ENCODE data around the gene CASR.

CASR gene

DNA sequence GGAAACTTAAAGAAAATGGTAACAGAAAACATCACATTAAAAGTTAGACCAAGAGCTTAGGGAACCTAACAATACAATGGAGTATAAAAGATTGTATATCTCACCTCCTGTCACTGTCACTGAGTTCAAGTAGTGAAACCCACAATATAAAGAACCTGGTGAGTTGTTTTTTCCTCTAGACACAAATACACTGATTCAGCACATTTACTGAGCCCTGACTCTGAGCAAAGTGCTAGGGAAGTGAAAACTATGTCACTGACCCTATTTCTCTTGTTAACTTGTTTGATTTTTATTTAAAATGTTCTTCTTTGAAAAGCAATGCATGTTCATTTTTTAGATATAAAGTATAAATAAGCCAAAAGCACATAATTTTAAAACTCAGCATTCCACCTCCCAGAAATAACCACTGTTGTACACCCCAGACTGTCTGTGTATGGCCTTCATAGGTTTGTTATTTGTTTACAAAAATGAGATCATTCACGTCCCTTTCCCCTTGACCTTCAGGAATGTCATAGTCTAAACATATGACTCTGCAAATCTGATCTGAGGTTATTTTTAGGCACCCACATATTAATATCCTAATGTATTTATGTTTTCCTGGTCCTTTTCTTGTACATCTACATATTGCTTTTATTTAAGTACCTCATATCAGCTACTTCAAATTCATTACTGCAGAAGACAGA lies 72.4 kb downstream of the CASR start:
- DNase-seq (ENCODE audit: low read depth in 2 of 2, low spot score in 1 of 2), result no peak

DNA sequence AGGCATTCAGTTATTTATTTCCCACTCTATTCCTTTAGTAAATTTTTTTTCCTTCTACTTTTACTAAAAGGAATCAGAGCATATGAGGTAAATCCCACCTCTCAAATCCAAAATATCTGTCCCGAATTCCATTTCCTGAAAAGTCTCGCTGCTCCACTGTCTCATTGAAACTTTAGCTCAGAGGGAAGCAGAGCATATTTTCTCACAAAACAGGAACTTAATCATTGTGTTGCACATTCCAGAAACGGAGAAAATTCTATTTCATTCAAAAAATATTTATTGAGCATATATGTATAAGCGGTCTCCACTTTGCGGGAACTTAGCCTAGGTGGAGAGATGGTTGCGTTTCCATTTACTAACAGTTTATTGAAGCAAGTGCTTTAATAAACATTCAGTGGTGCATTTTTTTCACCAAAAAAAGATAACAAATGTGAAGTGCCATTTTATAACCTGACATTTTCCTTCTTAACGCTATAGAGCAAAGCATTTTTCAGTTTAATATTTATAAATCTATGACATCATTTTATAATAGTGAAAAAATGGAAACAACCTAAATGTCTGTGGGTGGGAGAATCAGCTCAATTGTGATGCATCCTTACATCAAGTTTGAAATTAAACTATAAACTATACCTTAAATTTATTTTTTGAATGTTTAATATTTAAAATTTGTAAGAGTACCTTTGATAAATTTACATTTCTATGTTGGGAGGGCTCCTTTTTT lies 74.3 kb downstream of the CASR start:
- DNase-seq (ENCODE audit: low read depth in 2 of 2, low spot score in 1 of 2), result no peak

DNA sequence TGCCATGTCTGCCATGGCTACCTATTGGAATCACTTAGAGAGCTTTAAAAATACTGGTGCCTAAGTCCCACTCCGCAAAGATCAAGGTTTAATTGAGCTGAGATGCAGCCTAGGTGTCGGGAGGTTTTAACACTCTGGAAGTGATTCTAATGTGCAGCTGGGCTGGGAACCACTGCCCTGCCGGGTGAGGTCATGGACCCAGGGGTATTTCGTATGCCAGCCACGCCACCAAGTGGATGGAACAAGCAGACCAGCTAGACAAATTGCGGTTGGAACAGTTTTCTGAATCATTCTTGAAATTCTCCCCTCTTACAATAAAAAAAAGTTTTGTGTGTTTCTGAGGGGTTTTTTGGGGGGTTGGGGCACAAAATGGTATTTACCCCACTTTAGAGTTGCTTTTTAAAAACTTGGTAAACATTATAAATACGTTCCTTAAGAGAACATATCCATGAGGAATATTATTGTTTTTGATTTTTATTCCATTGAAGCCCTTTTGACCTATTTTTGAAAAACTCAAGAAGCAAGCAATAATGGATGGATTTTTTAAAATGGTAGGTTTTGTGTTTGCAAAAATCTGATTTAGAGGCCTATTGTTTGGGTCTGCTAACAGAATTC lies 75.4 kb downstream of the CASR start:
- DNase-seq (ENCODE audit: low read depth in 2 of 2, low spot score in 1 of 2), result peak in 1 of 2 donors; percentile 16

DNA sequence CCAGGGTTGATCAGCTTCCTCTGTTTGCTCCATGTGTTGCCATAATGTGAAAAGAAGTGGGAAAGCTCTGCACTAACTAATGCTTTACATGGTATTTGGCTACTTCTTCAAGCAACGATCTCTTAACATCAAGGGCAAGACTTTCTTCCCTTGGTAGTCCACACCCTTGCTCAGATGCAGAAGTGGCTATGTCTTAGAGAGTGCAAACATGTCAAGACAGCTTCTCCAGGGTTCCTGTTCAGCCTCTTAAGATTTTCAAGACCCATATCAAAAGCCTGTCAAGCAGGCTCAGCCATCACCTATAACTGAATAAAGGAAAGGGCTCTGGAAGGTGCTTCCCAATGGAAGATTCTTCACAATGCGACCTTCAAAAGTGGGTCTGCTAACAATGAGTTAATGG lies 76.7 kb downstream of the CASR start:
- no peak for DNase-seq (ENCODE audit: low read depth in 2 of 2, low spot score in 1 of 2)

DNA sequence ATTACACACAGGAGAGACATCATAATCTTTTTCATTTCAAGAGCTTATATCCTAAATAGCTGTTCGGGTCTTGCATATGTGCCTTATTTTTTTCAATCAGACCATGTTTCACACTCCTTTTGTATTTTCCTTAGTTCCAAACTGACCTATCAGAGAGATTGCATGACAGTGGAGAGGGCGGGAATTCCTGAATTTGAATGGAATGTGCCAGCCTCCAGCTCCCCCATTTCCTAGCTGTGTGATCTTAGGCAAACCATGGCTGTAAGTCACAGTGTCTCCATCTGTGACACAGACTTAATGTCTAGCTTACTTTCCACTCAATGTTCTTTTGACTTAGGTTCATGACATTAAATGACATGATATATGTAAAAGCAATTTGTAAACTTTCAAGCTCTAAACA lies 79.6 kb downstream of the CASR start:
- DNase-seq (ENCODE audit: low read depth in 2 of 2, low spot score in 1 of 2), result no peak

DNA sequence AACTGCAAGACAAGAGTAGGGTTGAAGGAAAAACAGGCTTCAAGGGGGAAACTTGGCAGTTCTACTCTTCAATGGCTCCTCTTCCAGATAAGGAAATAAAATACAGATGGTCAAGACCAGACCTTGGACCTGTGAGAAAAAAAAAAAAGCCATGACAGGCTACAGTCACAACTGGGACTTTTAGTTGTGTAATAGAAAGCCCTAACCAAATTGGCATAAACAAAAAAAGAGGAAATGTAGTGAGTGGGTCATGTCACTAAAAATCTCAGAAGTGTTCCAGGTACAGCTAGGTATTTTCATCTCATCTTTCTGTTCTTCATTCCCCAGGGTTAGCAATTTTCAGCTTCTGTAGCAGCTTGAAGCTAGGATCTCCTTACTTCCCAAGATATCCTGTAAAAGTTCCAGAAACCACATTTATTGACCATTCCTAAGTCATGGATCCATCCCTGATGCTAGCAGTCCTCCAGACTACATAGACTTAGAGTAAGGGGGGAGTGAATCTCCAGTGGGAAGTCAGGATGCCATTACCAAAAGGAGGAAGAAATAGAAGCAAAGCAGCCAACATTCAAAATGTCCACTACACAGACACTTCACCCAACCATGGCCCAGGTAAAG lies 80.6 kb downstream of the CASR start:
- no peak for DNase-seq (ENCODE audit: low read depth in 2 of 2, low spot score in 1 of 2)

DNA sequence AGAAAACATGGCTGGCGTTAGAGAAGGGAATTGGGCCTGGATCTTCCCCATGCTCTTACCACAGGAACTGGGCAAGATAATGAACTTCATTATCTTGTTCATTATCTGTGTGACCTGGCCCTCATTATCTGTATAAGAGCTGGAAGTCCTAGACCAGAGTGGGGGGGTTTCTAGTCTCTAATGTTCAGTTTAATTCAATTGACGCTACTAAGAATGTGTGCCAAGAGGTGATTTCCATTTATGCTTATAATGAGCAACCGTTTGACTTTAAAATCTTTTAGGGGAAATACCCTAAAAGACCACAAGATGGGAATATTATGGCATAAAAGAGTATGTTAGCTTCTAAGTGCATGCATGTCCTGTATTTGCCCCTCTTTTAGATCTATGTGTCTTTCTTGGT lies 82.5 kb downstream of the CASR start:
- DNase-seq (ENCODE audit: low read depth in 2 of 2, low spot score in 1 of 2), result no peak

DNA sequence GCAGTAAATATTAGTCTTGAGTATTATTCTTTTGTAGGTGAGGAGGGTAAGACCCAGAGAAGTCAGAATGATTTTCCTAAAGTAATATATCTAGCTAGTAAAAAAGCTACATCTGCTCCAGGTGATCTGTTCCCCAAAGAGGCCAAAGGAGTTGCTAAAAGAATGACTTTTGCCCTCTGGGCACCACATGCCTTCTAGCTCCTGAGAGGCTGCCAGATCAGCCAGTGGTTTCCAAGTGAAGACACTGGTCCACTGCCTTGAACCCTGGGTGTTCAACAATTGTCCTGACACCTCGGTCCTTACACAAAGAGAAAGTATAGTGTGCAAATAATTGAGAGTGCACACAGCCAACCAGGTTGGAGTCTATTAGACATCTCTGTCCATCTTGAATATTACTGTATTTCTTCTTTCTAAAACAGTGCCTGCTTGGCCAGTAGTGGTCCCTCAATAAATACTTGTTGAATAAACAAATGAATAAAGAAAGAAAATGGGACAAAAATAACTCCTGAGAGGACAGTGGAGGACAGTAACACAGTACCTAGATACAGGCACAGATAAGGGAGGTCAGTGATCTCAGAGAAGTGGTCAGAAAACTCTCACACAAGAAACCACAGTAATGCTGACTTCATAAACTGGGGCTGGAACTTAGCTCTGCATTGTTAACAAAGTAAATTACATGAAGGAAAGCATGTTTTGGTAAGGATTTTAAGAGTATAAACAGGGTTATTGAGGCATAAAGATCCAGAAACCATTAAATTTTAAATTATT lies 85.0 kb downstream of the CASR start:
- DNase-seq (ENCODE audit: low read depth in 2 of 2, low spot score in 1 of 2), result no peak

DNA sequence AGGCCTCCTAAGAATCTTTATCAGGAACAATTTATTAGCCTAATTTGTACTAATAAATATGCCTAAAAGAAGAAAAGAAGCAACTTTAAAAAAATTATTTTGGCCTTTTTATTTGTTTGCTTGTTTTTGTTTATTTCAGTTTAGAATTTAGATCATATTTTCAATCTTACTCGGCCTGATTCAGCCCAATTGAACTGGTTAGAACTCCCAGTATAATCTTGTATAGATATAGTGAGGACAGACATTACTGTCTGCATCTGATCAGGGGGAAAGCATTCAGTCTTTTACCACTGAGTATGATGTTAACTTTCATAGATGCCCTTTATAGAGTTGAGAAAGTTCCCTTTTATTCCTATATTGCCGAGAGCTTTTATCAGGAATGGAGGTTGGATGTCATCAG lies 85.6 kb downstream of the CASR start:
- DNase-seq (ENCODE audit: low read depth in 2 of 2, low spot score in 1 of 2), result no peak

DNA sequence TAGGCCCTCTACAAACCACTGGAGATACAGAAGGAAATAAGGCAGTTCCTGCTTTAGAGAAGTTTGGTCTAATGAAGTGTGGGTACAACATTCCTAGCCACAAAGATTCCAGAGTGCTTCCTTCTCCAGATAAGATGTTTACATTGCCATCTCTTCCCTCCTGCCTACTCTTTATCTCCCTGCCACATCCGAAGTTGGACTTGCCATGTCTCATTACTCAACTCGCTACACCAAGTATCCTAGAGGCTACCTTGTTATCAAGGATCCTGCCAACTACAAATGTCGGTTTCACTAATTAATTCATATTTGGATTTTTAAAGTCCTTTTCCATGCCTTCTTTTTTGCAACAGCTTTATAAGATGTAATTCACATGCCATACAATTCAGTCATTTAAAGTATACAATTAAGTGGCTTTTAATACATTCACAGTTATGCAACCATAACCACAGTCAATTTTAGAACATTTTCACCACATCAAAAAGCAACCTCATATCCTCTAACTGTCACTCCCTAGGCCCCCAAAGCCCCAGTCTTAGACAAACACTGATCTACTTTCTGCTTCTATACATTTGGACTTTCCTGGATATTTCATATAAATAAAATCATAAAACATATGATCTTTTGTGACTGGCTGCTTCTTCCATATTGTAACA lies 87.9 kb downstream of the CASR start:
- DNase-seq (ENCODE audit: low read depth in 2 of 2, low spot score in 1 of 2), result no peak

DNA sequence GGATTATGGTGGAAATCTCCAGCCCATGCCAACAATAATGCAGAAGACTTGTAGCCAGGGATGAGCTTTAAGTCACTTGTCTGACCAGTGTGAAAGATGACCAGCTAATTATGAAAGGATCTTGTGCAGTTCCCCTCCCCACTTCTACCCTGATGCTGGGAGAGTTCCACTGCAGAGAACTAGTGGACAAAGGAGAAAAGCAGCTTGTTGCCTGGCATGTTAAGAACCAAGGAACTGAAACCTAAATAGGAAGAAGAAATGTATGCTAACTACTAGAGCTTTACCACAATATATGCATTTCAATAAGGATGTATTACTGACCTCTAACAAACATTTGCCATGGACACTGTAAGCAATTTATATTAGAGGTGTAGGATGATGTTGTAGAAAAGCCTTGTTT lies 89.4 kb downstream of the CASR start:
- DNase-seq (ENCODE audit: low read depth in 2 of 2, low spot score in 1 of 2), result no peak

DNA sequence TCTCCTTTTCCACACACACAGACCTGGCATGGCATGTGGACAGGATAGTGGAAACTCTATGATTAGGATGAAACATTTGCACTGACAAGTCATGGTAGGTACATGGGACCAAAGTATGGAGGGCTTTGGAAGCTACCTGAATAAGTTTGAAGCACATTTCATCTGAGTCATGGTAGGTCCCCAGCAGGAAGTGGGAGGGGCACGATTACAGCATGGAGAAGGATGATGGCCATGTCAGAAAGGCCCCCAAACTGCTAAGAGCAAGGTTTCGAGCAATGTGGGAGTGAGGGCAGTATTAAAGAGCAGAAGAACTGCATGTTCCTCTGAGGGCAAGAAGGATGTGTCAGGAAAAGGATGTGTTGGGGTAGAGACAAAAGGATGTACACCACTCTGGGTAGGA lies 90.0 kb downstream of the CASR start:
- DNase-seq (ENCODE audit: low read depth in 2 of 2, low spot score in 1 of 2), result no peak

DNA sequence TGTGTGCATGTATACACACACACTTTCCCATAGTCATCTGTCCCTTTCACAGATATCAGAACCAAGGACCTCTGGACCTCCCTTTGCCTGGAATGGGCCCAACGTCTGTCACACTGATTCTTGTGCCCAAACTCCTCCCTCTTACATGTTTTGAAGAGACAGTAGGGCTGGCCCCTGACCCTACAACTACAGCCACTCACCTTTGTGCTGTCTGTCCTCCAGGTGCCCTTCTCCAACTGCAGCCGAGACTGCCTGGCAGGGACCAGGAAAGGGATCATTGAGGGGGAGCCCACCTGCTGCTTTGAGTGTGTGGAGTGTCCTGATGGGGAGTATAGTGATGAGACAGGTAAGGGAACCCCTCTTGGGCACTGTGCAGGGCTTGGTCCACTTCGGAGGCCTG lies 98.4 kb downstream of the CASR start:
- no peak for DNase-seq (ENCODE audit: low read depth in 2 of 2, low spot score in 1 of 2)

DNA sequence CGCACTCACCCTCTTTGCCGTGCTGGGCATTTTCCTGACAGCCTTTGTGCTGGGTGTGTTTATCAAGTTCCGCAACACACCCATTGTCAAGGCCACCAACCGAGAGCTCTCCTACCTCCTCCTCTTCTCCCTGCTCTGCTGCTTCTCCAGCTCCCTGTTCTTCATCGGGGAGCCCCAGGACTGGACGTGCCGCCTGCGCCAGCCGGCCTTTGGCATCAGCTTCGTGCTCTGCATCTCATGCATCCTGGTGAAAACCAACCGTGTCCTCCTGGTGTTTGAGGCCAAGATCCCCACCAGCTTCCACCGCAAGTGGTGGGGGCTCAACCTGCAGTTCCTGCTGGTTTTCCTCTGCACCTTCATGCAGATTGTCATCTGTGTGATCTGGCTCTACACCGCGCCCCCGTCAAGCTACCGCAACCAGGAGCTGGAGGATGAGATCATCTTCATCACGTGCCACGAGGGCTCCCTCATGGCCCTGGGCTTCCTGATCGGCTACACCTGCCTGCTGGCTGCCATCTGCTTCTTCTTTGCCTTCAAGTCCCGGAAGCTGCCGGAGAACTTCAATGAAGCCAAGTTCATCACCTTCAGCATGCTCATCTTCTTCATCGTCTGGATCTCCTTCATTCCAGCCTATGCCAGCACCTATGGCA lies 100.5 kb downstream of the CASR start:
- no peak for DNase-seq (ENCODE audit: low read depth in 2 of 2, low spot score in 1 of 2)

DNA sequence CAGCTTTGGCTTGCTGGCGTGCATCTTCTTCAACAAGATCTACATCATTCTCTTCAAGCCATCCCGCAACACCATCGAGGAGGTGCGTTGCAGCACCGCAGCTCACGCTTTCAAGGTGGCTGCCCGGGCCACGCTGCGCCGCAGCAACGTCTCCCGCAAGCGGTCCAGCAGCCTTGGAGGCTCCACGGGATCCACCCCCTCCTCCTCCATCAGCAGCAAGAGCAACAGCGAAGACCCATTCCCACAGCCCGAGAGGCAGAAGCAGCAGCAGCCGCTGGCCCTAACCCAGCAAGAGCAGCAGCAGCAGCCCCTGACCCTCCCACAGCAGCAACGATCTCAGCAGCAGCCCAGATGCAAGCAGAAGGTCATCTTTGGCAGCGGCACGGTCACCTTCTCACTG lies 101.0 kb downstream of the CASR start:
- no peak for DNase-seq (ENCODE audit: low read depth in 2 of 2, low spot score in 1 of 2)

DNA sequence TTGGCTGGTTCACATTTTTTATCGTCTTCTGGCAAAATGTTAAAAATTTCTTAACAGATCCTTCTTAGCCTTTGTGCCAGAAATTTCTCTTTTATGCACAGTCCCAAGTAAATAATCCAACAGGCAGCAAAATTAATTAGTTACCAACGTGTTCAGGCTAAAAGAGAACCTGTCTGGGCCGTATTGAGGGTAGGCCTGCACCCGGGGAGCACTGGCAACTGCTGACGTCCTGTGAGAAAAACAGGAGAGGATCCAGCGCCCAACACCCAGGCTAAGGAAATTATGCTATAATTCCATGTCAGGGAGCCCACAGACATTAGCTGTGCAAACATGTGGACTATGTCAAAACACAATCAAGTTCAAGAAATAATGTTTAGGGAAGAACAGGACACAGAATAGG lies 110.9 kb downstream of the CASR start:
- DNase-seq (ENCODE audit: low read depth in 2 of 2, low spot score in 1 of 2), result no peak

DNA sequence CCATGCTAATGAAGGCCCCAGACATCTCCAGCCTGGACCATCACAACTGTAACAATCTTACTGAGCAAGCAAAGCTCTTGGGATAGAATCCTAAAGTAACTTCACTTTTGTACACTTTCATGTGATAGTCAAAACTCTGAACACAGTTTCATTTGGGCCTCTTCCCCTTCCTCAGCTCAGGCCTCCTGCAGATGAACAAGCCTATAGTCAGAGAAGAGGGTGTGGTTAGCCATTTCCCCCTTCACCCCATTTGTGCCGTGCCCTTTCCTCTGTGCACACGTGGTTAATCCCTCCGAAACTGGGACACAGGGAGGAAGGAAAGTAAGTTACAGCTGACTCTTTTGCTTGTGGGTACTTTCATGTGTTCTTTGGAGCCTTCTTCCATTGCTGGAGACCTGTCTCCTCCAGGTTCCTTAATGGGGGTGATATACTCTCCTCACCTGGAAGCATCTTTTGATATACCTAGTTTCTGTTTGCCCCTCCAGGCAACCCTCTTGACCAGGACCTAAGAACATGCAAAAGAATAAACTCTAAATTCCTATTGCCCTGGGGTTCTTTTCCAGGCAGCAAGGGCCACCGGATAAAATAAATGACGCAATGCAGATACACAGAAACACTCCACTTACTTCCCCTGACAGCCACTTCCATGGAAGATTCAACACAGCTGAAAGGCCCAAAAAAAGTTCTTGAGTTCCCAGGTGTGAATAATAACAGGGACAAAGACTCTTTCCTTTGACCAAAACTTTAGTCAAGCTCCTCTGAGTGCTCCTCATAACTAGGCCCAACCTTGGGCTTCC lies 112.0 kb downstream of the CASR start:
- no peak for DNase-seq (ENCODE audit: low read depth in 2 of 2, low spot score in 1 of 2)

DNA sequence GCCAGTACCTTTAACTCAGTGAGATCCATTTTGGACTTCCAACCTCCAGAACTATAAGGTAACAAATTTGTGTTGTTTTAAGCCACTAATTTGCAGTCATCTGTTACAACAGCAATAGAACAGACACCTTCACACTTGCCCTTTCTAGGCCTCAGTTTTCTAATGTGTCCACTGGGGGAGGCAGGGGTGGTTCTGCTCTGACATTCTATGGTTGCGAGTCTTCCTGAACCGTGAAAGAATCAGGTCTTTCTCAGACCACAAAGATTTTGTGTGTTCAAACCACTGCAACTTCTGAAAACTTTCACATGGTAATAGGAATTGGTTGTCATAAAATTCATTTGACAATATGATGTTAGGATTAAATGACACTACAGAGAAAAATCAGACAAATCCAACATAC lies 114.8 kb downstream of the CASR start:
- DNase-seq (ENCODE audit: low read depth in 2 of 2, low spot score in 1 of 2), result no peak

DNA sequence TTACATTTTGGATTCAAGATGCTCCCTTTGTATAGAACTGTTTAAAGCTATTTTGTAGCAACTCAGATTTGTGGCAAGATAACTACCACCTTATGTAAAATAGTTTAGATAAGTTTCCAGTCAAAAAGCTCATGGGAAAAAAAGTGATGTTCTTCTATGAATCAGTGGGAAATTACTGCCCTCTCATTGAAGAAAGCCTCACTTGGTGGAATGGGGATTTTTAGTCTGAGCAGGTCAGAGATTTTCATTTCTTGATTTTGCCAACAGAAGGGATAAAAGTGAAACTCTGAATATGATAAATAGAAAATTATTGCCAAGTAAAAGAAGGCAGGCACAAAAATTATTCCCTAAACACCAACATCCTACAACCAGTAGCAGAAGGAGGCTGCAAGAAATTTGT lies 115.7 kb downstream of the CASR start:
- DNase-seq (ENCODE audit: low read depth in 2 of 2, low spot score in 1 of 2), result no peak

Data from stimulated activated CD8-positive, alpha-beta memory T cell treated with anti-CD3 and anti-CD28 coated beads, Interleukin-4, amount 100 ng/mL, for 4 hours (primary cell).